ENCODE measurements around the gene PACS1.

Gene PACS1

GRCh38 chr11:66158156-66158555 is 88.1 kb downstream of the PACS1 start:
- Histone ChIP-seq H3K27me3 (ENCODE audit: low read depth, low read length) (no peaks in the 10 kb centered on the region), H3K36me3 (replicated peaks; ENCODE audit: low read depth, low read length) (no peaks in the 10 kb centered on the region), H4K20me1 (ENCODE audit: insufficient read depth, low read length) (no peaks in the 10 kb centered on the region), H2AFZ (ENCODE audit: low read depth, low read length) (no peak overlapping the region), H3K27ac (ENCODE audit: low read length) (no peak overlapping the region), H3K4me3 (ENCODE audit: low read length) (no peak overlapping the region), H3K9ac (ENCODE audit: low read length) (no peak overlapping the region), H3K4me2 (ENCODE audit: low read length) (no peak overlapping the region), H3K4me1 (ENCODE audit: low read length) (peaks cover 8% of the 10 kb centered on the region), H3K9me3 (ENCODE audit: insufficient read depth, low read length) (no peaks in the 10 kb centered on the region), H3K79me2 (ENCODE audit: low read length) (no peaks in the 10 kb centered on the region)
- no peak for TF ChIP-seq CTCF (IDR thresholded peaks at IDR 0.05; ENCODE audit: low read depth, low read length)

GRCh38 chr11:66159324-66159984 is 89.4 kb downstream of the PACS1 start:
- Histone ChIP-seq H3K4me2 (ENCODE audit: low read length) (no peak overlapping the region), H3K79me2 (ENCODE audit: low read length) (no peaks in the 10 kb centered on the region), H2AFZ (ENCODE audit: low read depth, low read length) (no peak overlapping the region), H4K20me1 (ENCODE audit: insufficient read depth, low read length) (no peaks in the 10 kb centered on the region), H3K9me3 (ENCODE audit: insufficient read depth, low read length) (no peaks in the 10 kb centered on the region), H3K36me3 (replicated peaks; ENCODE audit: low read depth, low read length) (no peaks in the 10 kb centered on the region), H3K4me3 (ENCODE audit: low read length) (no peak overlapping the region), H3K27me3 (ENCODE audit: low read depth, low read length) (no peaks in the 10 kb centered on the region), H3K4me1 (ENCODE audit: low read length) (peaks cover 8% of the 10 kb centered on the region), H3K27ac (ENCODE audit: low read length) (no peak overlapping the region), H3K9ac (ENCODE audit: low read length) (no peak overlapping the region)
- TF ChIP-seq CTCF (IDR thresholded peaks at IDR 0.05; ENCODE audit: low read depth, low read length) = no peak
- TF ChIP-seq EZH2phosphoT487 (IDR thresholded peaks at IDR 0.05; ENCODE audit: low read depth) = no peak

- no peak overlapping the region for H3K4me2 ChIP-seq (ENCODE audit: low read length)
- no peak overlapping the region for H3K9ac ChIP-seq (ENCODE audit: low read length)
- H3K27ac ChIP-seq (ENCODE audit: low read length) = no peak overlapping the region
- no peak overlapping the region for H2AFZ ChIP-seq (ENCODE audit: low read depth, low read length)
- no peaks in the 10 kb centered on the region for H3K27me3 ChIP-seq (ENCODE audit: low read depth, low read length)
- no peaks in the 10 kb centered on the region for H3K9me3 ChIP-seq (ENCODE audit: insufficient read depth, low read length)
- H3K4me1 ChIP-seq (ENCODE audit: low read length) = peaks cover 8% of the 10 kb centered on the region
- no peaks in the 10 kb centered on the region for H4K20me1 ChIP-seq (ENCODE audit: insufficient read depth, low read length)
- no peak for TF ChIP-seq CTCF (IDR thresholded peaks at IDR 0.05; ENCODE audit: low read depth, low read length)
- TF ChIP-seq EZH2phosphoT487 (IDR thresholded peaks at IDR 0.05; ENCODE audit: low read depth) = no peak
- no peaks in the 10 kb centered on the region for H3K36me3 ChIP-seq (replicated peaks; ENCODE audit: low read depth, low read length)
- H3K79me2 ChIP-seq (ENCODE audit: low read length) = no peaks in the 10 kb centered on the region
- no peak overlapping the region for H3K4me3 ChIP-seq (ENCODE audit: low read length)
These were observed 90.6 kb downstream of the PACS1 start for GRCh38 chr11:66160709-66161108.

- H3K79me2 ChIP-seq (ENCODE audit: low read length) = no peaks in the 10 kb centered on the region
- no peak overlapping the region for H3K27ac ChIP-seq (ENCODE audit: low read length)
These were observed 98.2 kb downstream of the PACS1 start for GRCh38 chr11:66168289-66168688.

More at GRCh38 chr11:66168289-66168688, 98.2 kb downstream of the PACS1 start:
- H4K20me1 ChIP-seq (ENCODE audit: insufficient read depth, low read length) = no peaks in the 10 kb centered on the region
- H3K4me3 ChIP-seq (ENCODE audit: low read length) = no peak overlapping the region
- no peak overlapping the region for H2AFZ ChIP-seq (ENCODE audit: low read depth, low read length)
- H3K36me3 ChIP-seq (replicated peaks; ENCODE audit: low read depth, low read length) = no peaks in the 10 kb centered on the region
- H3K4me2 ChIP-seq (ENCODE audit: low read length) = no peak overlapping the region
- no peaks in the 10 kb centered on the region for H3K9me3 ChIP-seq (ENCODE audit: insufficient read depth, low read length)
- TF ChIP-seq EZH2phosphoT487 (IDR thresholded peaks at IDR 0.05; ENCODE audit: low read depth) (no peak), CTCF (IDR thresholded peaks at IDR 0.05; ENCODE audit: low read depth, low read length) (no peak)
- H3K4me1 ChIP-seq (ENCODE audit: low read length) = no peaks in the 10 kb centered on the region; the same call in 1 of the 2 replicates
- H3K27me3 ChIP-seq (ENCODE audit: low read depth, low read length) = no peaks in the 10 kb centered on the region
- no peak overlapping the region for H3K9ac ChIP-seq (ENCODE audit: low read length)
